AML-193 (cell line): Measurements from ENCODE around the gene CCDC169.

ENCODE experiments used
- DNase-seq, 2 experiments: peaks; one replicate each; lab custom pipeline; 2025; lab: John Stamatoyannopoulos, UW

CCDC169 gene

GRCh38 chr13:36242761-36243160, 54.9 kb downstream of the CCDC169 start:
- no peak for DNase-seq

- DNase-seq = no peak
Measured at GRCh38 chr13:36231236-36231635, 66.4 kb downstream of the CCDC169 start.

GRCh38 chr13:36224730-36225129, 72.9 kb downstream of the CCDC169 start:
- DNase-seq = no peak

- DNase-seq = no peak
Measured at GRCh38 chr13:36219883-36220282, 77.7 kb downstream of the CCDC169 start.

- DNase-seq = no peak
Measured at GRCh38 chr13:36217456-36217855, 80.2 kb downstream of the CCDC169 start.

GRCh38 chr13:36214163-36214921, 83.3 kb downstream of the CCDC169 start, which contains the start of gene SOHLH2:
Gene SOHLH2, minus strand, starts transcription at chr13:36214556. Its CDS starts 30 bp downstream, at chr13:36214526.
- DNase-seq = no peak

- no peak for DNase-seq
Measured at GRCh38 chr13:36212789-36213188, 84.8 kb downstream of the CCDC169 start.

GRCh38 chr13:36211567-36211966, 86.0 kb downstream of the CCDC169 start:
- no peak for DNase-seq

- no peak for DNase-seq
Measured at GRCh38 chr13:36210738-36211137, 86.9 kb downstream of the CCDC169 start.

- DNase-seq = no peak
Measured at GRCh38 chr13:36207672-36208071, 89.9 kb downstream of the CCDC169 start.

GRCh38 chr13:36193151-36193855, 104.3 kb downstream of the CCDC169 start:
- no peak for DNase-seq

GRCh38 chr13:36192166-36192565, 105.4 kb downstream of the CCDC169 start:
- DNase-seq = no peak

GRCh38 chr13:36190771-36191170, 106.8 kb downstream of the CCDC169 start:
- DNase-seq = no peak

- no peak for DNase-seq
Measured at GRCh38 chr13:36188441-36188840, 109.2 kb downstream of the CCDC169 start.

- DNase-seq = no peak
Measured at GRCh38 chr13:36183901-36184300, 113.7 kb downstream of the CCDC169 start.
